Calu3 (cell line): ENCODE data around the gene ZNF22. TPM values are rescaled to one million over a fixed set of nuclear protein-coding genes. Genes with fewer than 3 reads are reported as not detected.

Experiments used
- BruUV-seq: library from RNA; stranded (reverse); fragments of 400-500 nt; replicated peaks from 2 replicates; lab custom pipeline; 2021; lab: Mats Ljungman, UMichigan
- CTCF ChIA-PET: fragments of 300-600 bp; sonication (Branson Sonifier 250); formaldehyde crosslinking; loops from one replicate; lab custom pipeline; 2022; ENCODE audit warnings: antibody characterized with exemption; lab: Charles Lee
- DNase-seq: peaks from one replicate; pipeline ENCODE4 v3.0.0; 2022
- H3K27ac Mint-ChIP-seq: one replicate; pipeline ENCODE4 v1.8.0; 2022; ENCODE audit warnings: mixed read lengths; ENCODE audit not compliant: unreplicated experiment
- H3K27me3 Mint-ChIP-seq: one replicate; pipeline ENCODE4 v1.8.0; 2022; ENCODE audit warnings: mixed read lengths; ENCODE audit not compliant: unreplicated experiment
- H3K36me3 Mint-ChIP-seq: one replicate; pipeline ENCODE4 v1.8.0; 2022; ENCODE audit warnings: mild to moderate bottlenecking, moderate library complexity, mixed read lengths; ENCODE audit not compliant: insufficient read depth, unreplicated experiment
- H3K4me1 Mint-ChIP-seq: one replicate; pipeline ENCODE4 v1.8.0; 2022; ENCODE audit warnings: mild to moderate bottlenecking, low read depth, mixed read lengths; ENCODE audit not compliant: unreplicated experiment
- H3K4me3 Mint-ChIP-seq: one replicate; pipeline ENCODE4 v1.8.0; 2022; ENCODE audit warnings: mild to moderate bottlenecking, low read depth, moderate library complexity, mixed read lengths; ENCODE audit not compliant: unreplicated experiment
- H3K9me3 Mint-ChIP-seq: one replicate; pipeline ENCODE4 v1.8.0; 2022; ENCODE audit warnings: low read depth, mixed read lengths; ENCODE audit not compliant: unreplicated experiment
- CTCF ChIP-seq: fragments of 200-600 bp; IDR thresholded peaks from one replicate; pipeline ENCODE4 v1.8.0; 2022; ENCODE audit warnings: antibody characterized with exemption; ENCODE audit not compliant: unreplicated experiment
- intact Hi-C: fragments of 100-400 bp; cut with micrococcal nuclease; formaldehyde crosslinking; loops from one replicate; pipeline ENCODE4 v1.10.0; 2022; ENCODE audit not compliant: unreplicated experiment
- total RNA-seq: library from RNA; stranded (reverse); gene quantifications from 2 replicates; pipeline ENCODE4 v1.2.3, GENCODE V29; 2022

ZNF22 gene
- total RNA-seq, 1 experiment from 2014 or later = 11.9 TPM

- BruUV-seq = no TSS peak
- no peak for DNase-seq
- intact Hi-C loops = no loop called here
- H3K27ac Mint-ChIP-seq = no peak overlapping the region
- no peak for TF ChIP-seq CTCF
- no peaks in the 10 kb centered on the region for H3K9me3 Mint-ChIP-seq
- CTCF ChIA-PET = no interaction called here
- no peak overlapping the region for H3K4me3 Mint-ChIP-seq
- H3K27me3 Mint-ChIP-seq = no peaks in the 10 kb centered on the region
- peaks cover 50% of the 10 kb centered on the region for H3K4me1 Mint-ChIP-seq
- peaks cover 21% of the 10 kb centered on the region for H3K36me3 Mint-ChIP-seq
Measured at GRCh38 chr10:44984671-44985101, 16.0 kb upstream of the ZNF22 start.

GRCh38 chr10:44985175-44985681 is 15.5 kb upstream of the ZNF22 start:
- Mint-ChIP-seq H3K4me1 (peaks cover 52% of the 10 kb centered on the region), H3K4me3 (no peak overlapping the region), H3K9me3 (no peaks in the 10 kb centered on the region), H3K36me3 (peaks cover 21% of the 10 kb centered on the region), H3K27ac (no peak overlapping the region), H3K27me3 (no peaks in the 10 kb centered on the region)
- CTCF ChIA-PET = no interaction called here
- TF ChIP-seq CTCF = no peak
- intact Hi-C loops = no loop called here
- BruUV-seq = no TSS peak
- no peak for DNase-seq

GRCh38 chr10:44986179-44986578 is 14.5 kb upstream of the ZNF22 start:
- Mint-ChIP-seq H3K9me3 (no peaks in the 10 kb centered on the region), H3K4me3 (no peak overlapping the region), H3K4me1 (peaks cover 46% of the 10 kb centered on the region), H3K27ac (no peak overlapping the region), H3K36me3 (peaks cover 12% of the 10 kb centered on the region), H3K27me3 (no peaks in the 10 kb centered on the region)
- intact Hi-C loops = no loop called here
- no peak for TF ChIP-seq CTCF
- BruUV-seq = no TSS peak
- DNase-seq = no peak
- CTCF ChIA-PET = no interaction called here

GRCh38 chr10:44986670-44987069 is 14.1 kb upstream of the ZNF22 start:
- H3K9me3 Mint-ChIP-seq = no peaks in the 10 kb centered on the region
- peaks cover 7% of the 10 kb centered on the region for H3K36me3 Mint-ChIP-seq
- no TSS peak for BruUV-seq
- H3K27me3 Mint-ChIP-seq = no peaks in the 10 kb centered on the region
- CTCF ChIA-PET = no interaction called here
- intact Hi-C loops = no loop called here
- no peak for TF ChIP-seq CTCF
- no peak overlapping the region for H3K4me3 Mint-ChIP-seq
- H3K4me1 Mint-ChIP-seq = peaks cover 41% of the 10 kb centered on the region
- no peak overlapping the region for H3K27ac Mint-ChIP-seq
- DNase-seq = no peak
